K562 (cell line): ENCODE measurements around the gene SLC7A4.

Experiments used
- E2F1 ChIP-seq: sonication (generic); formaldehyde crosslinking; IDR thresholded peaks from 2 replicates; pipeline ENCODE4 v1.8.1; 2023; ENCODE audit warnings: mild to moderate bottlenecking, missing genetic modification reagents, moderate library complexity
- ELF1 ChIP-seq: fragments of 200-800 bp; sonication (Bioruptor generic); IDR thresholded peaks from 2 replicates; pipeline ENCODE4 v1.6.1; 2016; ENCODE audit warnings: missing genetic modification characterization, missing compliant biosample characterization
- FOXK2 ChIP-seq, 2 experiments: fragments of 450-650 bp; IDR thresholded peaks in 1 of 2; conservative IDR thresholded peaks in 1 of 2; 2 replicates each; pipeline ENCODE4 v1.6.1; 2016; ENCODE audit warnings: low read depth in 2 of 2, mild to moderate bottlenecking in 1 of 2
- KLF1 ChIP-seq: fragments of 450-650 bp; IDR thresholded peaks from 2 replicates; pipeline ENCODE4 v1.6.1; 2016; ENCODE audit warnings: missing genetic modification characterization, missing compliant biosample characterization
- MTA2 ChIP-seq: fragments of 450-650 bp; IDR thresholded peaks from 2 replicates; pipeline ENCODE4 v1.6.1; 2016; ENCODE audit warnings: low read depth
- NR2C1 ChIP-seq, 2 experiments: fragments of 450-650 bp; IDR thresholded peaks; 2 replicates each; pipeline ENCODE4 v1.6.1; 2017; ENCODE audit warnings: mild to moderate bottlenecking in 2 of 2, antibody characterized with exemption in 1 of 2, inconsistent platforms in 1 of 2, missing compliant biosample characterization in 1 of 2, missing genetic modification characterization in 1 of 2
- POLR2AphosphoS5 ChIP-seq: IDR thresholded peaks from 2 replicates; pipeline ENCODE4 v1.6.1; 2011; ENCODE audit warnings: mild to moderate bottlenecking, low read depth, low read length, moderate library complexity; ENCODE audit not compliant: control insufficient read depth, insufficient read depth
- SUPT5H ChIP-seq: fragments of 450-650 bp; IDR thresholded peaks from 2 replicates; pipeline ENCODE4 v1.6.1; 2016
- TARDBP ChIP-seq: fragments of 450-650 bp; IDR thresholded peaks from 2 replicates; pipeline ENCODE4 v1.6.1; 2016
- ZBTB1 ChIP-seq: sonication (generic); formaldehyde crosslinking; IDR thresholded peaks from 2 replicates; pipeline ENCODE4 v1.8.1; 2023; ENCODE audit warnings: missing genetic modification reagents, low read depth, mild to moderate bottlenecking, borderline replicate concordance
- TF ChIP-seq, protein P1 (sequence below): fragments of 450-650 bp; IDR thresholded peaks from 2 replicates; pipeline ENCODE4 v1.6.1; 2016; ENCODE audit warnings: low read depth

DNA sequence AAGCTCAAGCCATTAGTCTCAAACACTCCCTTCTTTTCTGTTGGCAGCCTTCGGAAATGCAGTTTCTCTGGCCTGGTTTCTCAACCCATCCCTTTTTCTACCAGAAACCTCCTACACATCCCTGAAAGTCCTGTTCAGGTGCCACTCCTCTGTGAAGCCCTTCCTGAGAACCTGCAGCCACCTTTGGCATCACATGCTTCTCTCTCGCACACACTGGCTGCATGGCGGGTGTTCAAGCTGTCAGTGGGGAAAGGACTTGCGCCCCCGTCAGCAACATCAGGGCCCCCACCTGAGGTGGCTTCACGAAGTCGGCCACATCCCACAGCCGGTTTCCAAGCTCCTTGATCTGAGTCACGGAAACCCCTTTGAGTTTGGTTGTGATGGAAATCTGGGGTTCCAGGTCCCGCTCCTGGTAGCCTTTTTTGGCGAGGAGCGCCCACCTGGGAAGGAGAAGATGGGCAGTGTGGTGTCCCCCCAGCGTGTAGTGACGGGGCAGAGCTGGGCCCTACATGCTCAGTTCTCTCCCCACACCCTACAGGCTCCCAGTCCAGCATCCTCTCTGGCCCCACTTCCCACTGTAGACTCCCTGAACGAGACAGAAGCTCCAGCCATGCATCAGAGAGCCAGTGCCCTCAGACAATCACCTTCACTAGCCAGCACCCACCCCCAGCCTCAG, 11.6 kb upstream of the SLC7A4 start:
- TF ChIP-seq TARDBP = no peak
- TF ChIP-seq E2F1 (CRISPR knock-in tag) = no peak
- TF ChIP-seq KLF1 = 0 out of 2 replicates have a peak, but pooled peaks have one; percentile 30
- TF ChIP-seq, protein P1, sequence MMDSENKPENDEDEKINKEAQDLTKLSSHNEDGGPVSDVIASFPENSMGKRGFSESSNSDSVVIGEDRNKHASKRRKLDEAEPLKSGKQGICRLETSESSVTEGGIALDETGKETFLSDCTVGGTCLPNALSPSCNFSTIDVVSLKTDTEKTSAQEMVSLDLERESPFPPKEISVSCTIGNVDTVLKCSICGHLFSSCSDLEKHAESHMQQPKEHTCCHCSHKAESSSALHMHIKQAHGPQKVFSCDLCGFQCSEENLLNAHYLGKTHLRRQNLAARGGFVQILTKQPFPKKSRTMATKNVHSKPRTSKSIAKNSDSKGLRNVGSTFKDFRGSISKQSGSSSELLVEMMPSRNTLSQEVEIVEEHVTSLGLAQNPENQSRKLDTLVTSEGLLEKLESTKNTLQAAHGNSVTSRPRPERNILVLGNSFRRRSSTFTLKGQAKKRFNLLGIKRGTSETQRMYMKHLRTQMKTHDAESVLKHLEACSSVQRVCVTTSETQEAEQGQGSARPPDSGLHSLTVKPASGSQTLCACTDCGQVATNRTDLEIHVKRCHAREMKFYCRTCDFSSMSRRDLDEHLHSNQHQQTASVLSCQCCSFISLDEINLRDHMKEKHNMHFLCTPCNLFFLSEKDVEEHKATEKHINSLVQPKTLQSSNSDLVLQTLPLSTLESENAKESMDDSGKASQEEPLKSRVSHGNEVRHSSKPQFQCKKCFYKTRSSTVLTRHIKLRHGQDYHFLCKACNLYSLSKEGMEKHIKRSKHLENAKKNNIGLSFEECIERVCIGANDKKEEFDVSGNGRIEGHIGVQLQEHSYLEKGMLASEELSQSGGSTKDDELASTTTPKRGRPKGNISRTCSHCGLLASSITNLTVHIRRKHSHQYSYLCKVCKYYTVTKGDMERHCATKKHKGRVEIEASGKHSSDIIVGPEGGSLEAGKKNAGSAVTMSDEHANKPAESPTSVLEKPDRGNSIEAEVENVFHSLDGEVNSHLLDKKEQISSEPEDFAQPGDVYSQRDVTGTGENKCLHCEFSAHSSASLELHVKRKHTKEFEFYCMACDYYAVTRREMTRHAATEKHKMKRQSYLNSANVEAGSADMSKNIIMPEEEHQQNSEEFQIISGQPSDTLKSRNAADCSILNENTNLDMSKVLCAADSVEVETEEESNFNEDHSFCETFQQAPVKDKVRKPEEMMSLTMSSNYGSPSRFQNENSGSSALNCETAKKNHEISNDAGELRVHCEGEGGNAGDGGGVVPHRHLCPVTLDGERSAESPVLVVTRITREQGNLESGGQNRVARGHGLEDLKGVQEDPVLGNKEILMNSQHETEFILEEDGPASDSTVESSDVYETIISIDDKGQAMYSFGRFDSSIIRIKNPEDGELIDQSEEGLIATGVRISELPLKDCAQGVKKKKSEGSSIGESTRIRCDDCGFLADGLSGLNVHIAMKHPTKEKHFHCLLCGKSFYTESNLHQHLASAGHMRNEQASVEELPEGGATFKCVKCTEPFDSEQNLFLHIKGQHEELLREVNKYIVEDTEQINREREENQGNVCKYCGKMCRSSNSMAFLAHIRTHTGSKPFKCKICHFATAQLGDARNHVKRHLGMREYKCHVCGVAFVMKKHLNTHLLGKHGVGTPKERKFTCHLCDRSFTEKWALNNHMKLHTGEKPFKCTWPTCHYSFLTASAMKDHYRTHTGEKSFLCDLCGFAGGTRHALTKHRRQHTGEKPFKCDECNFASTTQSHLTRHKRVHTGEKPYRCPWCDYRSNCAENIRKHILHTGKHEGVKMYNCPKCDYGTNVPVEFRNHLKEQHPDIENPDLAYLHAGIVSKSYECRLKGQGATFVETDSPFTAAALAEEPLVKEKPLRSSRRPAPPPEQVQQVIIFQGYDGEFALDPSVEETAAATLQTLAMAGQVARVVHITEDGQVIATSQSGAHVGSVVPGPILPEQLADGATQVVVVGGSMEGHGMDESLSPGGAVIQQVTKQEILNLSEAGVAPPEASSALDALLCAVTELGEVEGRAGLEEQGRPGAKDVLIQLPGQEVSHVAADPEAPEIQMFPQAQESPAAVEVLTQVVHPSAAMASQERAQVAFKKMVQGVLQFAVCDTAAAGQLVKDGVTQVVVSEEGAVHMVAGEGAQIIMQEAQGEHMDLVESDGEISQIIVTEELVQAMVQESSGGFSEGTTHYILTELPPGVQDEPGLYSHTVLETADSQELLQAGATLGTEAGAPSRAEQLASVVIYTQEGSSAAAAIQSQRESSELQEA = no peak
- no peak for TF ChIP-seq FOXK2 (conservative IDR thresholded peaks at IDR 0.05 in 1 of 2, IDR thresholded peaks at IDR 0.05 in 1 of 2; ENCODE audit: low read depth in 2 of 2)
- TF ChIP-seq MTA2 = no peak
- TF ChIP-seq NR2C1 (IDR thresholded peaks at IDR 0.05) = no peak
- TF ChIP-seq NR2C1 (tag; IDR thresholded peaks at IDR 0.05) = no peak
- TF ChIP-seq SUPT5H = no peak
- TF ChIP-seq ELF1 (tag) = no peak
- no peak for TF ChIP-seq ZBTB1 (CRISPR knock-in tag)
- no peak for TF ChIP-seq POLR2AphosphoS5
